AG09319 (cell line): ENCODE data around the gene TNNC2.

Experiments
- DNase-seq: peaks from one replicate; pipeline ENCODE4 v3.0.0-alpha.2; 2010; ENCODE audit warnings: low read depth; ENCODE audit errors: extremely low read depth
- TF ChIP-seq, protein P1 (sequence below): IDR thresholded peaks from 2 replicates; pipeline ENCODE4 v1.5.1; 2011; ENCODE audit warnings: low read depth, mild to moderate bottlenecking, inconsistent platforms, low read length, moderate library complexity

Gene TNNC2

DNA sequence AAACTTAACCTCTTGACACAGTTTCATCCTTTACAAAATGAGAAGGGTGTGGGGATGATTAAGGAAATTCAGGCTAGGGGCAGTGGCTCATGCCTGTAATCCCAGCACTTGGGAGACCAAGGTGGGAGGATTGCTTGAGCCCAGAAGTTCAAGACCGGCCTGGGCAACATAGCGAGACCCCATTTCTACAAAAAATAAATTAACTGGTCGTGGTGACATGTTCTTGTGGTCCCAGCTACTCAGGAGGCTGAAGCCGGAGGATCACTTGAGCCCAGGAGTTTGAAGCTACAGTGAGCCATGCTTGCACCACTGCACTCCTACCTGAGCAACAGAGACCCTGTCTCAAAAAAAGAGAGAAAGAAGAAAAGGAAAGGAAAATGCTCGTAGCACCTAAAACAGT lies 39.3 kb upstream of the TNNC2 start:
- DNase-seq, result no peak
- TF ChIP-seq, protein P1, sequence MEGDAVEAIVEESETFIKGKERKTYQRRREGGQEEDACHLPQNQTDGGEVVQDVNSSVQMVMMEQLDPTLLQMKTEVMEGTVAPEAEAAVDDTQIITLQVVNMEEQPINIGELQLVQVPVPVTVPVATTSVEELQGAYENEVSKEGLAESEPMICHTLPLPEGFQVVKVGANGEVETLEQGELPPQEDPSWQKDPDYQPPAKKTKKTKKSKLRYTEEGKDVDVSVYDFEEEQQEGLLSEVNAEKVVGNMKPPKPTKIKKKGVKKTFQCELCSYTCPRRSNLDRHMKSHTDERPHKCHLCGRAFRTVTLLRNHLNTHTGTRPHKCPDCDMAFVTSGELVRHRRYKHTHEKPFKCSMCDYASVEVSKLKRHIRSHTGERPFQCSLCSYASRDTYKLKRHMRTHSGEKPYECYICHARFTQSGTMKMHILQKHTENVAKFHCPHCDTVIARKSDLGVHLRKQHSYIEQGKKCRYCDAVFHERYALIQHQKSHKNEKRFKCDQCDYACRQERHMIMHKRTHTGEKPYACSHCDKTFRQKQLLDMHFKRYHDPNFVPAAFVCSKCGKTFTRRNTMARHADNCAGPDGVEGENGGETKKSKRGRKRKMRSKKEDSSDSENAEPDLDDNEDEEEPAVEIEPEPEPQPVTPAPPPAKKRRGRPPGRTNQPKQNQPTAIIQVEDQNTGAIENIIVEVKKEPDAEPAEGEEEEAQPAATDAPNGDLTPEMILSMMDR, result no peak

DNA sequence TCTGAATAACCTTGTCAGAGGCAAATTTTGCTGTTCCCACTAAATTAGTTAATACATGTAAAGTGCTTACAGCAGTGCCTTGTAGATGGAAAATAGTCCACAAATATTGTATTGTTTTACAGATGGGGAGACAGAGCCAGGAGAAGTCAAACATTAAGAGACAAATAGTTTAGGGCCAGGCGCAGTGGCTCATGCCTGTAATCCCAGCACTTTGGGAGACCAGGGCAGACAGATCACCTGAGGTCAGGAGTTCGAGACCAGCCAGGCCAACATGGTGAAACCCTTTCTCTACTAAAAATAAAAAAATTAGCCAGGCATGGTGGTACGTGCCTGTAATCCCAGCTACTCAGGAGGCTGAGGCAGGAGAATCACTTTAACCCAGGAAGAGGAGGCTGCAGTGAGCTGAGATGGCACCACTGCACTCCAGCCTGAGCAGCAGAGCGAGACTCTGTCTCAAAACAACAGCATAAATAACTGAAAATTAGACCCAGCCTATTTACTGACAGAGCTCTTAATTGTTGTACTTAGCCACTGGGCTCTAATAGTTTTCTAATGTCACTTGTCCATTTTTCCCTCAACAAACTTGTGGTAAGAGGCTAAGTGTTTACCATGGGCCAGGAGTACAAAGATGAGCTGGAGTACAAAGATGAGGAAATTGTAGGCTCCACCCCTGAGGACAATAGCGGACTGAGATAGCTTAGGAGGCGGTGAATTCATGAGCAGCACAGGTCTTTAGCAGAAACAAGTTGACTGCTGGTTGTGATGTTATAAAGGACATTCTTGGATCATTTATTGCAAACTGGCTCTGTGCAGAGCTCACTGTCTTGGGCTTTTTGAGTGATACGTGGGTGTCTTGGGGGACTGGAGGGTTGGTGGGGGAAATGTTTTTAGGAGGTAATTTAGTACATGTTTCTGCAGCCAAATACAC lies 36.7 kb upstream of the TNNC2 start:
- TF ChIP-seq, protein P1, result no peak
- DNase-seq, result no peak

DNA sequence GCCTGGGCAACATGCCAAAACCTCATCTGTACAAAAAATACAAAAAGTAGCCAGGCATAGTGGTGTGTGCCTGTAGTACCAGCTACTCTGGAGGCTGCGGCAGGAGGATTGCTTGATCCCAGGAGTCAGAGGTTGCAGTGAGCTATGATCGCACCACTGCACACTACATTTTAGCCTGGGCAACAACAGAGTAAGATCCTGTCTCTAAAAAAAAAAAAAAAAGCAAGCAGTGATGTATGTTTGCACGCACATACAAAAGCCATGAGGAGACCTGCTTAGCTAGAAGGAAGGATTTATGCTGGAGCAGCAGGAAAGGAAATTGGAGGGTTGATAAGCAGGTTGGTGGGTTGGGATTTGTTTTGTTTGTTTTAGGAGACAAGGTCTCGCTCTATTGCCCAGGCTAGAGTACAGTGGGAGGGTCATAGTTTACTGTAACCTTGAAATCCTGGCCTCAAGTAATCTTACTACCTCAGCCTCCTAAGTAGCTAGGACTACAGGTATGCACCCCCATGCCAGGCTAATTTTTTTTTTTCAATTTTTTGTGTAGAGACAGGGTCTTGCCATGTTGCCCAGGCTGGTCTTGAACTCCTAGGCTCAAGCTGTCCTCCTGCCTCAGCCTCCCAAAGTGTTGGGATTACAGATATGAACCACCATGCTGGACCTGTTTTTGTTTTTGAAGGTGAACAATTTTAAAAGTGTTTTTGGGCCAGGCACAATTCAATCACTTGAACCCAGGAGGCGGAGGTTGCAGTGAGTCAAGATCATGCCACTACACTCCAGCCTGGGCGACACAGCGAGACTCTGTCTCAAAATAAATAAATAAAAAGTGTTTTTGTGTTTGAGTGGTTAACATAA lies 34.3 kb upstream of the TNNC2 start:
- DNase-seq, result no peak

DNA sequence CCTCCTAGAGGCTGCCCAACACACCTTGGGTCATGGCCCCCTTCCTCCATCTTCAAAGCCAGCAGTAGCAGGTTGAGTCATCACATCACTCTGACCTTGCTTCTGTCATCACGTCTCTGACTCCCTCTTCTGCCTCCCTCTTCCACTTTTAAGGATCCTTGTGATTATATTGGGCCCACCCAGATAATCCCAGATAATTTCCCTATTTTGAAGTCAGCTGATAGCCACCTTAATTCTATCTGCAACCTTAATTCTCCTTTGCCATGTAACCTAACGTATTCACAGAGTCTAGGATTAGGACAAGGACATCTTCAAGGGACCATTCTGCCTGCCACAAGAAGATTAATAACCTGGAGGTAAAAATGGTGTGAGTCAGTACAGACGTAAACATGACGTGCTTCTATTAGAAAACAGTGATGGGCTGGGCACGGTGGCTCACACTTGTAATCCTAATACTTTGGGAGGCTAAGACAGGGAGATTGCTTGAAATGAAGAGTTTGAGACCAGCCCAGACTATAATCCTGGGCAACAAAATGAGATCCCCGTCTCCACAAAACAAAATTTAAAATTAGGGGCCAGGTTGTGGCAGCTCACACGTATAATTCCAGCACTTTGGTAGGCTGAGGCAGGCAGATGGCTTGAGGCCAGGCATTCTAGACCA lies 33.6 kb upstream of the TNNC2 start:
- DNase-seq, result no peak
- TF ChIP-seq, protein P1, result no peak

More for the DNA sequence above, 34.3 kb upstream of the TNNC2 start:
- TF ChIP-seq, protein P1, result no peak

DNA sequence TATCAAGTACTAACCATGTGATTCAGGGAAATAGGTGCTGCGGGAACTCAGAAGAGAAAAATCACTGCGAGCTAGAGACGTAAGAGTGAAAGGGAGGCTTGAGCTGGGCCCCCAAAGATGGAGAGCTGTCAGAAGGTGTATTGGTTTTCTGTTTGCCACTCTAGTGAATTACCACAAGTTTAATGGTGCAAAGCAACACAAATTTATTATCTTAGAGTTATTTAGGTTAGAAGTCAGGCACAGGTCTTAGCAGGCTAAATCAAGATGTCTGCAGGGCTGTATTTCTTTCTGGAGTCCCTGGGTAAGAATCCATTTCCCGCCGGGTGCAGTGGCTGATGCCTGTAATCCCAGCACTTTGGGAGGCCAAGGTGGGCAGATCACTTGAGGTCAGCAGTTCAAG lies 32.8 kb upstream of the TNNC2 start:
- TF ChIP-seq, protein P1, result no peak

DNA sequence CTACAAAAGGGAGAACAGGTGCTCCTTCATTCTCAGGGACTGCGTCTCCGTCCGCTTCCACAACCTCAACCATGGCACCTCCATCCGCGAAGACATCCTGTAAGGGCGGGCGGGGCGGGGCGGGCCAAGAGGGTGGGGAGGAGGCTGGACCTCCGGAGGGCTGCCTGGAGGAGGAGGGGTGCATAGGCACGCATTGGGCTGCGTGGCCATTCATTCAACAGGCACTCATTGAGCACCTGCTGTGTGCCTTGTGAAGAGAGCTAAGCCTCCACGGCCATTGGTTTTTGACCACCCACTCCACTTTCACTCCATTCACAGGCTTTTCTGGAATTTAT lies 30.7 kb upstream of the TNNC2 start:
- DNase-seq, result no peak
- TF ChIP-seq, protein P1, result no peak

More for the DNA sequence above, 32.8 kb upstream of the TNNC2 start:
- no peak for DNase-seq
